Measurements from ENCODE around the gene WDR74.
A peak's percentile ranks its signal among the peaks of the same experiment; 100 is the strongest.

The WDR74 gene

DNA sequence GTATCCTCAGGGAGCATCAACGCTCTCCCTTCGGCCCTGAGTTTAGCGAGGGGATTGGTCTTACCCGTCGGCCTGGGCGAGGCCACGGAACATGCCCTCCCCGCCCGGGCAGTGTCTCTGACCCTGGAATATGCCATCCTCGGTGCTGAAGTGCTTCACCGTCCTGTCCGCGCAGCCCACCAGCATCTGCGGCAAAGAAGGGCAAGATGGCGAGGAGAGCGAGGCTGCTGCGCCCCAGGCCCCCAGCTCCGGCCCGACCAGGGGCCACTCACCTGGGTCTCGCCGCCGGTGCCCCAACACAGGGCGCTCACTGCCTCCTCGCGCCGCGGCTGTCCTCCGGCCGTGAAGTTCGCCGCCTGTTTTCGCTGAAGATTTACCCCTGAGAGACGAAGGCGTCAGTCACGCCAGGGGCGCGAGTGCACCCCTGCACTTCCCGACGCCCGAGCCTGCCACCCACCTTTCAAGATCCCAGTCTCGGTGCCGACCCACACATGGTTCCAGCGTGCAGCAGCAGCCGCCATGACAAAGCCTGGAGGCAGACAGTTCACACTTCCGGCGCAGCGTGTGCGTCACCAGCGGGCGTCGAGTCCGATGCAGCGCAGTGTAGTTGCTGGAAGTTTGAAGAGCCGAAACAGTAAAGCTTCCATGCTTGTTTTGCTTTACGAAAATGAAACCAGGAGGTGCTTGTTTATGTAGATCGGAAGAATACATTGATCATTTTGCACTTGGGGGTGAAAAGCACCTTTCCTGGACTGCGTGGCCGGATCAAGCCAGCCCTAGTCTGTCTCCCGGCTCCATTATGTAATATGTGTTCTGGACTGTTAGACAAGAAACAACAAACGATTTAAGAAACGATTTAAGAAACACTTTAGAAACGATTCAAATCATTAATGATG lies at the start of gene WDR74:
Gene WDR74, minus strand, starts transcription at position 541 of the 896 bp plus-strand sequence. Its CDS starts 20 bp downstream, at position 521.
- peaks cover 24% of the 10 kb centered on the region for H3K36me3 ChIP-seq (replicated peaks; ENCODE audit: low read depth, low read length)
- H3K79me2 ChIP-seq (ENCODE audit: low read length), result peaks cover 45% of the 10 kb centered on the region
- no peaks in the 10 kb centered on the region for H3K27me3 ChIP-seq (ENCODE audit: low read depth, low read length)
- peak within 1 kb of the TSS; percentile 98 for H3K27ac ChIP-seq (ENCODE audit: low read length)
- TF ChIP-seq EZH2phosphoT487 (IDR thresholded peaks at IDR 0.05; ENCODE audit: low read depth), result no peak
- TF ChIP-seq, protein P1, sequence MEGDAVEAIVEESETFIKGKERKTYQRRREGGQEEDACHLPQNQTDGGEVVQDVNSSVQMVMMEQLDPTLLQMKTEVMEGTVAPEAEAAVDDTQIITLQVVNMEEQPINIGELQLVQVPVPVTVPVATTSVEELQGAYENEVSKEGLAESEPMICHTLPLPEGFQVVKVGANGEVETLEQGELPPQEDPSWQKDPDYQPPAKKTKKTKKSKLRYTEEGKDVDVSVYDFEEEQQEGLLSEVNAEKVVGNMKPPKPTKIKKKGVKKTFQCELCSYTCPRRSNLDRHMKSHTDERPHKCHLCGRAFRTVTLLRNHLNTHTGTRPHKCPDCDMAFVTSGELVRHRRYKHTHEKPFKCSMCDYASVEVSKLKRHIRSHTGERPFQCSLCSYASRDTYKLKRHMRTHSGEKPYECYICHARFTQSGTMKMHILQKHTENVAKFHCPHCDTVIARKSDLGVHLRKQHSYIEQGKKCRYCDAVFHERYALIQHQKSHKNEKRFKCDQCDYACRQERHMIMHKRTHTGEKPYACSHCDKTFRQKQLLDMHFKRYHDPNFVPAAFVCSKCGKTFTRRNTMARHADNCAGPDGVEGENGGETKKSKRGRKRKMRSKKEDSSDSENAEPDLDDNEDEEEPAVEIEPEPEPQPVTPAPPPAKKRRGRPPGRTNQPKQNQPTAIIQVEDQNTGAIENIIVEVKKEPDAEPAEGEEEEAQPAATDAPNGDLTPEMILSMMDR (IDR thresholded peaks at IDR 0.05; ENCODE audit: low read depth, low read length), result 0 out of 2 replicates have a peak, but pooled peaks have one; percentile 4
- H3K9me3 ChIP-seq (ENCODE audit: insufficient read depth, low read length), result no peaks in the 10 kb centered on the region
- peak within 1 kb of the TSS; percentile 96 for H3K4me2 ChIP-seq (ENCODE audit: low read length)
- H4K20me1 ChIP-seq (ENCODE audit: insufficient read depth, low read length), result no peaks in the 10 kb centered on the region
- H3K4me3 ChIP-seq (ENCODE audit: low read length), result peak within 1 kb of the TSS; percentile 97
- peak within 1 kb of the TSS; percentile 96 for H3K9ac ChIP-seq (ENCODE audit: low read length)
- peaks cover 27% of the 10 kb centered on the region for H3K4me1 ChIP-seq (ENCODE audit: low read length)
- H2AFZ ChIP-seq (ENCODE audit: low read depth, low read length), result peak within 1 kb of the TSS; percentile 94

DNA sequence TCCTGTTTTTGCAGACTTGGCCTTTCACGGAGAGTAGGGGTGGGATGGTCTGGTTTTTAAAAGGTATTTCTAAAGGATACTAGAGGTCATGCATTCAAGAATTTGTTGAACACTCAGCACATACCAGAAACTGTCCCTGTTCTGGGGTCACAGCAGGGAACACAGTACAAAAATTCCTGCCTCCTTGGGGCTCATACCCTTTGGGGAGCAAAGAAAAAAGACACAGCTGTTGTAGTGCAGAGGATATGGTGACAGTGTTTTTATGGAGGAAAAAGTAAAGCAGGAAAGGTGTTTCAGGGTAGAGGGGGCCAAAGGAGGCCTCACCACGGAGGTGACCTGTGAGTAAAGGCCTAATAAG lies 49.7 kb upstream of the WDR74 start:
- Histone ChIP-seq H3K36me3 (replicated peaks; ENCODE audit: low read depth, low read length) (peaks cover 55% of the 10 kb centered on the region), H3K4me1 (ENCODE audit: low read length) (no peaks in the 10 kb centered on the region), H3K4me2 (ENCODE audit: low read length) (no peak overlapping the region), H3K9ac (ENCODE audit: low read length) (no peak overlapping the region), H3K79me2 (ENCODE audit: low read length) (peaks cover 21% of the 10 kb centered on the region), H4K20me1 (ENCODE audit: insufficient read depth, low read length) (peaks cover 46% of the 10 kb centered on the region), H3K27ac (ENCODE audit: low read length) (no peak overlapping the region), H3K9me3 (ENCODE audit: insufficient read depth, low read length) (no peaks in the 10 kb centered on the region), H3K27me3 (ENCODE audit: low read depth, low read length) (no peaks in the 10 kb centered on the region), H3K4me3 (ENCODE audit: low read length) (no peak overlapping the region), H2AFZ (ENCODE audit: low read depth, low read length) (no peak overlapping the region)
- TF ChIP-seq, protein P1 (IDR thresholded peaks at IDR 0.05; ENCODE audit: low read depth, low read length), result no peak
- TF ChIP-seq EZH2phosphoT487 (IDR thresholded peaks at IDR 0.05; ENCODE audit: low read depth), result no peak

DNA sequence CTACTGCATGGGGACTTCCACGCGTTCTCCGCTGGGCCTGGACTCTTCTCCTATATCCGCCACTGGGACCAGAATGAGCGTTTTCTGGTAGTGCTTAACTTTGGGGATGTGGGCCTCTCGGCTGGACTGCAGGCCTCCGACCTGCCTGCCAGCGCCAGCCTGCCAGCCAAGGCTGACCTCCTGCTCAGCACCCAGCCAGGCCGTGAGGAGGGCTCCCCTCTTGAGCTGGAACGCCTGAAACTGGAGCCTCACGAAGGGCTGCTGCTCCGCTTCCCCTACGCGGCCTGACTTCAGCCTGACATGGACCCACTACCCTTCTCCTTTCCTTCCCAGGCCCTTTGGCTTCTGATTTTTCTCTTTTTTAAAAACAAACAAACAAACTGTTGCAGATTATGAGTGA lies 49.0 kb upstream of the WDR74 start:
- H3K27me3 ChIP-seq (ENCODE audit: low read depth, low read length), result no peaks in the 10 kb centered on the region
- no peak overlapping the region for H3K4me2 ChIP-seq (ENCODE audit: low read length)
- TF ChIP-seq, protein P1 (IDR thresholded peaks at IDR 0.05; ENCODE audit: low read depth, low read length), result no peak
- TF ChIP-seq EZH2phosphoT487 (IDR thresholded peaks at IDR 0.05; ENCODE audit: low read depth), result no peak
- H3K4me3 ChIP-seq (ENCODE audit: low read length), result no peak overlapping the region
- no peak overlapping the region for H3K9ac ChIP-seq (ENCODE audit: low read length)
- no peaks in the 10 kb centered on the region for H3K9me3 ChIP-seq (ENCODE audit: insufficient read depth, low read length)
- H3K4me1 ChIP-seq (ENCODE audit: low read length), result no peaks in the 10 kb centered on the region
- H2AFZ ChIP-seq (ENCODE audit: low read depth, low read length), result no peak overlapping the region
- H3K27ac ChIP-seq (ENCODE audit: low read length), result no peak overlapping the region
- peaks cover 28% of the 10 kb centered on the region for H3K79me2 ChIP-seq (ENCODE audit: low read length)
- H3K36me3 ChIP-seq (replicated peaks; ENCODE audit: low read depth, low read length), result peaks cover 62% of the 10 kb centered on the region
- peaks cover 53% of the 10 kb centered on the region for H4K20me1 ChIP-seq (ENCODE audit: insufficient read depth, low read length)

DNA sequence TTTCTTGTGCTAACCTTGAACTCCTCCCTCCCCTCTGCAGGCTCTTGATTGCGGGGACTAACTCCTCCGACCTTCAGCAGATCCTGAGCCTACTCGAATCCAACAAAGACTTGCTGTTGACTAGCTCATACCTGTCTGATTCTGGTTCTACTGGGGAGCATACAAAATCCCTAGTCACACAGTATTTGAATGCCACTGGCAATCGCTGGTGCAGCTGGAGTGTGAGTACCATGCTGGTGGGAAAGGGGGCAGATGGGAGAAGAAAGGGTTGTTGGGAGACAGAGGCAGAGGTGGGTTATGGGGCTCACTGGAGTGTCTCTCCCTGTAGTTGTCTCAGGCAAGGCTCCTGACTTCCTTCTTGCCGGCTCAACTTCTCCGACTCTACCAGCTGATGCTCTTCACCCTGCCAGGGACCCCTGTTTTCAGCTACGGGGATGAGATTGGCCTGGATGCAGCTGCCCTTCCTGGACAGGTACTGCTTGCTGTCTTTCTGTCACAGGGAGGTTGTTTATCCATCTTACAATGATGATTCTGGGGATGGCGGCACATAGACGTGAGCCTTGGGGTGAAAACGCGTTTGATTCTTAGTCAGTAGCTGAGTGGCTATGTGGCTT lies 45.9 kb upstream of the WDR74 start:
- Histone ChIP-seq H3K4me3 (ENCODE audit: low read length) (no peak overlapping the region), H2AFZ (ENCODE audit: low read depth, low read length) (no peak overlapping the region), H3K4me2 (ENCODE audit: low read length) (no peak overlapping the region), H3K27ac (ENCODE audit: low read length) (no peak overlapping the region), H3K9me3 (ENCODE audit: insufficient read depth, low read length) (no peaks in the 10 kb centered on the region), H3K27me3 (ENCODE audit: low read depth, low read length) (no peaks in the 10 kb centered on the region), H3K36me3 (replicated peaks; ENCODE audit: low read depth, low read length) (peaks cover 84% of the 10 kb centered on the region), H4K20me1 (ENCODE audit: insufficient read depth, low read length) (peaks cover 57% of the 10 kb centered on the region), H3K4me1 (ENCODE audit: low read length) (peaks cover 13% of the 10 kb centered on the region), H3K9ac (ENCODE audit: low read length) (no peak overlapping the region), H3K79me2 (ENCODE audit: low read length) (peaks cover 58% of the 10 kb centered on the region)
- TF ChIP-seq, protein P1 (IDR thresholded peaks at IDR 0.05; ENCODE audit: low read depth, low read length), result no peak
- TF ChIP-seq EZH2phosphoT487 (IDR thresholded peaks at IDR 0.05; ENCODE audit: low read depth), result no peak

All from OCI-LY3 (cell line).